HEK293 (cell line): Measurements from ENCODE around the gene CSMD2.

Experiments used
- AEBP2 ChIP-seq: fragments of 450-650 bp; formaldehyde crosslinking; IDR thresholded peaks from 2 replicates; pipeline ENCODE4 v1.5.1; 2016; ENCODE audit warnings: missing biosample characterization, missing genetic modification characterization, borderline replicate concordance
- ELK4 ChIP-seq: IDR thresholded peaks from 2 replicates; pipeline ENCODE4 v1.6.1; 2011; ENCODE audit warnings: mild to moderate bottlenecking, low read depth, low read length, borderline replicate concordance
- GLIS1 ChIP-seq: fragments of 450-650 bp; formaldehyde crosslinking; IDR thresholded peaks from 2 replicates; pipeline ENCODE4 v1.5.1; 2016; ENCODE audit warnings: missing biosample characterization, missing genetic modification characterization
- SALL2 ChIP-seq: fragments of 450-650 bp; formaldehyde crosslinking; IDR thresholded peaks from 2 replicates; pipeline ENCODE4 v1.5.0; 2017; ENCODE audit warnings: missing biosample characterization, mild to moderate bottlenecking, missing genetic modification characterization, borderline replicate concordance
- YY1 ChIP-seq: fragments of 450-650 bp; formaldehyde crosslinking; IDR thresholded peaks from 2 replicates; pipeline ENCODE4 v1.5.1; 2018; ENCODE audit warnings: missing biosample characterization, missing genetic modification characterization
- ZBTB21 ChIP-seq: fragments of 450-650 bp; formaldehyde crosslinking; IDR thresholded peaks from 2 replicates; pipeline ENCODE4 v1.5.1; 2017; ENCODE audit warnings: missing biosample characterization, missing genetic modification characterization
- ZIC2 ChIP-seq: fragments of 450-650 bp; formaldehyde crosslinking; IDR thresholded peaks from 2 replicates; pipeline ENCODE4 v1.5.1; 2016; ENCODE audit warnings: missing biosample characterization, missing genetic modification characterization
- ZNF211 ChIP-seq: fragments of 450-650 bp; formaldehyde crosslinking; IDR thresholded peaks from 2 replicates; pipeline ENCODE4 v1.5.1; 2016; ENCODE audit warnings: low read depth, missing biosample characterization, missing genetic modification characterization
- ZNF555 ChIP-seq: fragments of 450-650 bp; formaldehyde crosslinking; conservative IDR thresholded peaks from 2 replicates; pipeline ENCODE4 v1.5.1; 2017; ENCODE audit warnings: missing biosample characterization, mild to moderate bottlenecking, missing genetic modification characterization, inconsistent platforms
- ZNF561 ChIP-seq: fragments of 450-650 bp; IDR thresholded peaks from 2 replicates; pipeline ENCODE4 v1.5.1; 2018; ENCODE audit warnings: missing biosample characterization, missing genetic modification characterization, borderline replicate concordance
- ZNF747 ChIP-seq: fragments of 450-650 bp; formaldehyde crosslinking; IDR thresholded peaks from 2 replicates; pipeline ENCODE4 v1.5.1; 2016; ENCODE audit warnings: missing biosample characterization, missing genetic modification characterization
- TF ChIP-seq, protein P1 (sequence below): fragments of 450-650 bp; formaldehyde crosslinking; IDR thresholded peaks from 2 replicates; pipeline ENCODE4 v1.5.1; 2016; ENCODE audit warnings: missing biosample characterization, missing genetic modification characterization
- TF ChIP-seq, protein P2 (sequence below): fragments of 450-650 bp; formaldehyde crosslinking; IDR thresholded peaks from 2 replicates; pipeline ENCODE4 v1.5.1; 2016; ENCODE audit warnings: missing biosample characterization, missing genetic modification characterization, low read depth
- TF ChIP-seq, protein P3 (sequence below): fragments of 450-650 bp; formaldehyde crosslinking; IDR thresholded peaks from 2 replicates; pipeline ENCODE4 v1.5.1; 2017; ENCODE audit warnings: missing biosample characterization, missing genetic modification characterization

- TF ChIP-seq ZBTB21 (tag by site-specific recombination) (no peak), SALL2 (tag by site-specific recombination) (no peak), ZNF555 (tag by site-specific recombination) (no peak), YY1 (tag by site-specific recombination) (no peak), GLIS1 (tag by site-specific recombination) (no peak), ZNF211 (tag by site-specific recombination) (no peak), ZIC2 (tag by site-specific recombination) (no peak), AEBP2 (tag by site-specific recombination) (no peak), ZNF747 (tag by site-specific recombination) (no peak), ELK4 (no peak), ZNF561 (tag by site-specific recombination) (no peak)
- TF ChIP-seq, protein P1, sequence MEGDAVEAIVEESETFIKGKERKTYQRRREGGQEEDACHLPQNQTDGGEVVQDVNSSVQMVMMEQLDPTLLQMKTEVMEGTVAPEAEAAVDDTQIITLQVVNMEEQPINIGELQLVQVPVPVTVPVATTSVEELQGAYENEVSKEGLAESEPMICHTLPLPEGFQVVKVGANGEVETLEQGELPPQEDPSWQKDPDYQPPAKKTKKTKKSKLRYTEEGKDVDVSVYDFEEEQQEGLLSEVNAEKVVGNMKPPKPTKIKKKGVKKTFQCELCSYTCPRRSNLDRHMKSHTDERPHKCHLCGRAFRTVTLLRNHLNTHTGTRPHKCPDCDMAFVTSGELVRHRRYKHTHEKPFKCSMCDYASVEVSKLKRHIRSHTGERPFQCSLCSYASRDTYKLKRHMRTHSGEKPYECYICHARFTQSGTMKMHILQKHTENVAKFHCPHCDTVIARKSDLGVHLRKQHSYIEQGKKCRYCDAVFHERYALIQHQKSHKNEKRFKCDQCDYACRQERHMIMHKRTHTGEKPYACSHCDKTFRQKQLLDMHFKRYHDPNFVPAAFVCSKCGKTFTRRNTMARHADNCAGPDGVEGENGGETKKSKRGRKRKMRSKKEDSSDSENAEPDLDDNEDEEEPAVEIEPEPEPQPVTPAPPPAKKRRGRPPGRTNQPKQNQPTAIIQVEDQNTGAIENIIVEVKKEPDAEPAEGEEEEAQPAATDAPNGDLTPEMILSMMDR (tag by site-specific recombination), result no peak
- TF ChIP-seq, protein P2, sequence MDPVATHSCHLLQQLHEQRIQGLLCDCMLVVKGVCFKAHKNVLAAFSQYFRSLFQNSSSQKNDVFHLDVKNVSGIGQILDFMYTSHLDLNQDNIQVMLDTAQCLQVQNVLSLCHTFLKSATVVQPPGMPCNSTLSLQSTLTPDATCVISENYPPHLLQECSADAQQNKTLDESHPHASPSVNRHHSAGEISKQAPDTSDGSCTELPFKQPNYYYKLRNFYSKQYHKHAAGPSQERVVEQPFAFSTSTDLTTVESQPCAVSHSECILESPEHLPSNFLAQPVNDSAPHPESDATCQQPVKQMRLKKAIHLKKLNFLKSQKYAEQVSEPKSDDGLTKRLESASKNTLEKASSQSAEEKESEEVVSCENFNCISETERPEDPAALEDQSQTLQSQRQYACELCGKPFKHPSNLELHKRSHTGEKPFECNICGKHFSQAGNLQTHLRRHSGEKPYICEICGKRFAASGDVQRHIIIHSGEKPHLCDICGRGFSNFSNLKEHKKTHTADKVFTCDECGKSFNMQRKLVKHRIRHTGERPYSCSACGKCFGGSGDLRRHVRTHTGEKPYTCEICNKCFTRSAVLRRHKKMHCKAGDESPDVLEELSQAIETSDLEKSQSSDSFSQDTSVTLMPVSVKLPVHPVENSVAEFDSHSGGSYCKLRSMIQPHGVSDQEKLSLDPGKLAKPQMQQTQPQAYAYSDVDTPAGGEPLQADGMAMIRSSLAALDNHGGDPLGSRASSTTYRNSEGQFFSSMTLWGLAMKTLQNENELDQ (tag by site-specific recombination), result no peak
- TF ChIP-seq, protein P3, sequence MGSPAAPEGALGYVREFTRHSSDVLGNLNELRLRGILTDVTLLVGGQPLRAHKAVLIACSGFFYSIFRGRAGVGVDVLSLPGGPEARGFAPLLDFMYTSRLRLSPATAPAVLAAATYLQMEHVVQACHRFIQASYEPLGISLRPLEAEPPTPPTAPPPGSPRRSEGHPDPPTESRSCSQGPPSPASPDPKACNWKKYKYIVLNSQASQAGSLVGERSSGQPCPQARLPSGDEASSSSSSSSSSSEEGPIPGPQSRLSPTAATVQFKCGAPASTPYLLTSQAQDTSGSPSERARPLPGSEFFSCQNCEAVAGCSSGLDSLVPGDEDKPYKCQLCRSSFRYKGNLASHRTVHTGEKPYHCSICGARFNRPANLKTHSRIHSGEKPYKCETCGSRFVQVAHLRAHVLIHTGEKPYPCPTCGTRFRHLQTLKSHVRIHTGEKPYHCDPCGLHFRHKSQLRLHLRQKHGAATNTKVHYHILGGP (tag by site-specific recombination), result no peak
Observed at GRCh38 chr1:33519240-33519884, 645.7 kb downstream of the CSMD2 start.
